Endothelial cell of hepatic sinusoid (primary cell): ENCODE data around the gene IFT52.
"Not testable (repeated sequence)": the region's sequence is repeated elsewhere in the genome, so short reads cannot be mapped to it uniquely, and the experiment has no call there.

Experiments
- in situ Hi-C: cut with HindIII; loops from 2 replicates; pipeline ENCODE4 v1.10.0; 2017; ENCODE audit warnings: low sequenced_read_pairs

IFT52 gene

DNA sequence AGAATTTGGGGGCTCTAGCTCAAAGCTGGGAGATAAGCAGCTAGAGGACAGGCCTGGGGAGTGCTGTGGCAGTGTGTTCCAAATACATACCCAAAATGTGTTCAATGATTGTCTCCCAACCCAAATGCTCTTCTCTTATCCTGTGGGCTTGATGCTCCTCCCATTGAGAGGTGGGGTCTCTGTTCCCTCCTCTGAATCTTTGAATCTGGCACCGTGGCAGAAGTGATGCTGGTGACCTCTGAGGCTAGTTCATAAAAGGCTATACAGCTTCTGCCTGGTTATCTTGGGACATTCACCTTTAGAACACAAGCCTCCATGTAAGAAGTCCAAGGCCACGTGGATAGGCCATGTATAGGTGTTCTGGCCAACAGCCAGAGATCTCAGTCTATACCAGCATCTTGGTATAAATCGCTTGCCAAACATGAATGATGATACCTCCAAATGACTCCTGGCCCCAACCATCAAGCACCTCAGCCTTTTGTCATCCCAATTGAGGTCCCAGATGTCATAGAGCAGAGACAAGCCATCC is 60.3 kb downstream of the IFT52 start:
- in situ Hi-C loops, result no loop called here

DNA sequence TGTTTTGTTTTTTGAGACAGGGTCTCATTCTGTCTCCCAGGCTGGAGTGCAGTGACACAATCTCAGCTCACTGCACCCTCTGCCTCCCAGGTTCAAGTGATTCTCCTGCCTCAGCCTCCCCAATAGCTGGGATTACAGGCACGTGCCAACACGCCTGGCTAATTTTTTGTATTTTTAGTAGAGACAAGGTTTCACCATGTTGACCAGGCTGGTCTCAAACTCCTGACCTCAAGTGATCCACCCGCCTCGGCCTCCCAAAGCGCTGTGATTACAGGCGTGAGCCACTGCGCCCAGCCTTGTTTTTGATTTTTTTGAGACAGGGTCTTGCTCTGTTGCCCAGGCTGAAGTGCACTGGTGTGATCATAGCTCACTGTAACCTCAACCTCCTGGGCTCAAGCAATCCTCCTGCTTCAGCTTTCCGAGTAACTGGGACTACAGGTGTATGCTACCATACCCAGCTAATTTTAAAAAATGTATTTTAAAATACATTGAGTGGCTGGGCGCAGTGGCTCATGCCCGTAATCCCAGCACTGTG is 61.0 kb downstream of the IFT52 start:
- in situ Hi-C loops, result not testable (repeated sequence)

DNA sequence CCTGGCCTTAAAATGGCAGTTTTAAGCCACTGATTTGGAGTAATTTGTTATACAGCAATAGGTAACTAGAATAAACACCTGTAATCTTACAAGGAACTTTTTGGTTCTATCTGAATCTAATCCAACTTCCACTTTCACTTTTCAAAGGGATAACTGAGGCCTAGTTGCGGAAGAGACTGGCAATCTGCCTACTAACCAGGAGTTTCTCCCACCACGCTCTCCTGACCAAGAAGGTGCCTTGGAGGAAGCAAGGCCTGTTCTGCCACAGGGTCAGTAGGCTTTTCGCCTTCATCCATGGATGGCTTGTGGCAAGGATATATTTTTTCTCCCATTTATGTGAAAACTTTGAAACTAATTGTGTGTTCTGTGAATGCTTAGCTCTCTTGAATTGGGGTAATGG is 63.2 kb downstream of the IFT52 start:
- in situ Hi-C loops, result no loop called here

DNA sequence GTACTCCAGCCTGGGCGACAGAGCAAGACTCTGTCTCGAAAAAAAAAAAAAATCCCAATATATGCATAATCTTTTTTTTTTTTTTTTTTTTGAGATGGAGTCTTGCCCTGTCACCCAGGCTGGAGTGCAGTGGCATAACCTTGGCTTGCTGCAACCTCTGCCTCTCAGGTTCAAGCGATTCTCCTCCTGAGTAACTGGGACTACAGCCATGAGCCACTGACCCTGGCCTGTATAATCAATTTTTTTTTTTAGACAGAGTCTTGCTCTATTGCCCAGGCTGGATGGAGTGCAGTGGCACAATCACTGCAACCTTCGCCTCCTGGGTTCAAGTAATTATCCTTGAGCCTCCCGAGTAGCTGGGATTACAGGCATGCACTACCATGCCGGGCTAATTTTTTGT is 64.4 kb downstream of the IFT52 start:
- in situ Hi-C loops, result not testable (repeated sequence)

DNA sequence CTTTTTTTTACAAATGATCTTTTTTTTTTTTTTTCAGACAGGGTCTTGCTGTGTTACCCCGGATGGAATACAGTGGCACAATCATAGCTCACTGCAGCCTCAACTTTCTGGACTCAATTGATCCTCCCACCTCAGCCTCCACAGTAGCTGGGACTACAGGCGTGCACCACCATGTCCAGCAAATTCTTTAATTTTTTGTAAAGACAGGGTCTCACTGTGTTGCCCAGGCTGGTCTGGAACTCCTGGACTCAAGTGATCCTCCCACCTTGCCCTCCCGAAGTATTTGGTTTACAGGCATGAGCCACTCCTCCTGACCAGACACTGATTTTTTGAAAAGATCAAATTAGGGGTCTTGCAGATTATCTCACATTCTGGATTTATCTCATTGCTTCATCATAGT is 65.2 kb downstream of the IFT52 start:
- in situ Hi-C loops, result no loop called here

DNA sequence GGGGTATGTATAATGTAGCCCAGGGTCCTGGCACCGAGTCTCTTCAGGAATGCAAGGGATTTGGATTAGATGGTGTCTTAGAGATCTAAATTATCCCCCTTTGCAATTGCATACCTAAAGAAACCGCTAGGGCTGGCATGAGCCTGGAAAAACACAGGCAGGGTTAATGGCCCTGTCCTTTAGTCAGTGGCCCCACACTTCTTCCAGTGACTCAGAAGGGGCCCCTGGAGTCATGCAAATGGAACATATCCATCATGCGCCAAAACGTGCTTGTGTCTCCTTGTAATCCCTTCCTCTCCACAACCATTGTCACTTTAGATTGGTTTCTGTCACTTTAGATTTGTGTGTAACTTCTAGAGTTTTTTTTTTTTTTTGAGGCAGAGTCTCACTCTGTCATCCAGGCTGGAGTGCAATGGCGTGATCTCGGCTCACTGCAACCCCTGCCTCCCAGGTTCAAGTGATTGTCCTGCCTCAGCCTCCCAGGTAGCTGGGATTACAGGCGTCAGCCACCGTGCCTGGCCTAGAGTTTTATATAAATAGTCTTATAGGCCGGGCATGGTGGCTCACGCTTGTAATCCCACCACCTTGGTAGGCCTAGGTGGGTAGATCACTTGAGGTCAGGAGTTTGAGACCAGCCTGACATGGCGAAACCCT is 67.5 kb downstream of the IFT52 start:
- in situ Hi-C loops, result no loop called here

DNA sequence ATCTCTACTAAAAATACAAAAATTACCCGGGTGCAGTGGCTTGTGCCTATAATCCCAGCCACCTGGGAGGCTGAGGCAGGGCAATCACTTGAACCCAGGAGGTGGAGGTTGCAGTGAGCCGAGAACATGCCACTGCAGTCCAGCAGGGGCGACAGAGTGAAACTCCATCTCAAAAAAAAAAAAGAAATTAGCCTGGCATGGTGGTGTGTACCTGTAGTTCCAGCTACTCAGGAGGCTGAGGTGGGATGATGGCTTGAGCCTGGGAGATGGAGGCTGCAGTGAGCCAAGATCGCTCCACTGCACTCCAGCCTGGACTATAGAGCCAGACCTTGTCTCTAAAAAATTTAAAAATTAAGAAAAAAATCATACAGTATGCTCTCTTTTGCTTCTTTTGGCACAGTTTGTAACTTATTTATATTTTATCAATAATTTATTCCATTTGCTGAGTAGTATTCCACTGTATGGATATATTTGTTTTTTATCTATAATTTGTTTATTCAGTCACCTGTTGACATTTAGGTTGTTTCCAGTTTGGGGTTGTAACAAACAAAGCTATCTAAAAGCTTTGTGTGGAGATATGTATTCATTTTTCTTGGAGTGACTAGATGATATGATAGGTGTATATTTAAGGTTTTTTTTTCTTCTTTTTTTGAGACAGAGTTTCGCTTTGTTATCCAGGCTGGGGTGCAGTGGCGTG is 68.1 kb downstream of the IFT52 start:
- in situ Hi-C loops, result no loop called here

DNA sequence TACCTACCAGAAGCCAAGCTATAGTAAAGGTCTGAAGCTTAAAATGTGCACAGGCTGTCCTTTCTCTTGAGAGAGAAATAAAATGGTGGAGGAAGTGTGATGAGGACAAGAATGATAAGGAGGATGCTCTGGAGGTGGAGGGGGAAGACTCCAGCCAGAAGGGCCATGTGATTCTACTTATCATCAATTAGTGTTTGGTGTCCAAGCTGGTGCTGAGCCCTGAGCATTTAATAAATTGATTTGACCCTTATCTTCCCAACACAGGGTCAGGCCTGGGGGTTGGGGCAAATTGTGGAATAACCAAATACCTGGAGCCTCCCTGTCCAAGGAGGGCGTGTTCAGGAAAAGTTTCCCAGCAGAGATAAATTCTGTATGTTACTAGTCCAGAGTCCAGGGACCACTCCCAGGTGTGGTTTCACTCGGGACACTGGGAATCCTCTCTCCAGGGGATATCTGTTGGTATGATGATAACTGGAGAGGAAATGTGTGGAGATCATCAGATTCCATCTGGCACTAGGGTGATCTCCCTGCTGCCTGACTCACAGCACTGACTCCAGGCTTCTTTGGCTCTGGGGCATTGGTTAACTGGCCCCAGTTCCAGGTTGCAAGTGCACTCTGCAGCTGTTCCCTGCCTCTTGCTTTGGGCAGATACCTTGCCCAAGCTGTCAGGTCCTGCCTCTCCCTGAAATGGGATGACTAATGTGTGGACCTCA is 72.4 kb downstream of the IFT52 start:
- in situ Hi-C loops, result no loop called here

DNA sequence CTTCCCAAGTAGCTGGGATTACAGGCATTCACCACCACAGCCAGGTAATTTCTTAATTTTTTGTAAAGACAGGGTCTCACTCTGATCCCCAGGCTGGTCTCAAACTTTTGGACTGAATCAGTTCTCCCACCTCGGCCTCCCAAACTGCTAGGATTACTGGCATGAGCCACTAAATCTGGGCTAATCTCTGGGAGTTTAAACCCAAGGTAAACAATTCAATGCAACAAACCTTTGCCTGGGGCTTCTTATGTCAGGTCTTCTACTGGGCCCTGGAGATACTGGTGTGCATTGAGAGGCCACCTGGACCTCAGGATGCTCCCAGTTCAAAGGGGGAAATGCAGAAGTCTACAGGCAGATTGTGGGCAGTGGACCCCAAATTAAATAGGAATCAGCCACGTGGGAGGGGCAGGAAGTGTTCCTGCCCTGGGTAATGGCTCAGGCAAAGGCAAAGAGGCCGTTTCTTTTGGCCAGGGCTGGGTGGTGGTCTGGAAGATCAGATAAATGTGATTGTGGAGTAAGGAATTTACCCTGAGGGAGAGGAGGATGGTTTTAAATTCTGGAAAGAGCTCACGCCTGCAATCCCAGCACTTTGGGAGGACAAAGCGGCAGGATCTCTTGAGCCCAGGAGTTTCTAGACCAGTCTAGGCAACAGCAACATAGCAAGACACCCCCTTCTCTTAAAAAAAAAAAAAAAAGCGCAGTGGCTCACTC is 74.9 kb downstream of the IFT52 start:
- in situ Hi-C loops, result no loop called here

DNA sequence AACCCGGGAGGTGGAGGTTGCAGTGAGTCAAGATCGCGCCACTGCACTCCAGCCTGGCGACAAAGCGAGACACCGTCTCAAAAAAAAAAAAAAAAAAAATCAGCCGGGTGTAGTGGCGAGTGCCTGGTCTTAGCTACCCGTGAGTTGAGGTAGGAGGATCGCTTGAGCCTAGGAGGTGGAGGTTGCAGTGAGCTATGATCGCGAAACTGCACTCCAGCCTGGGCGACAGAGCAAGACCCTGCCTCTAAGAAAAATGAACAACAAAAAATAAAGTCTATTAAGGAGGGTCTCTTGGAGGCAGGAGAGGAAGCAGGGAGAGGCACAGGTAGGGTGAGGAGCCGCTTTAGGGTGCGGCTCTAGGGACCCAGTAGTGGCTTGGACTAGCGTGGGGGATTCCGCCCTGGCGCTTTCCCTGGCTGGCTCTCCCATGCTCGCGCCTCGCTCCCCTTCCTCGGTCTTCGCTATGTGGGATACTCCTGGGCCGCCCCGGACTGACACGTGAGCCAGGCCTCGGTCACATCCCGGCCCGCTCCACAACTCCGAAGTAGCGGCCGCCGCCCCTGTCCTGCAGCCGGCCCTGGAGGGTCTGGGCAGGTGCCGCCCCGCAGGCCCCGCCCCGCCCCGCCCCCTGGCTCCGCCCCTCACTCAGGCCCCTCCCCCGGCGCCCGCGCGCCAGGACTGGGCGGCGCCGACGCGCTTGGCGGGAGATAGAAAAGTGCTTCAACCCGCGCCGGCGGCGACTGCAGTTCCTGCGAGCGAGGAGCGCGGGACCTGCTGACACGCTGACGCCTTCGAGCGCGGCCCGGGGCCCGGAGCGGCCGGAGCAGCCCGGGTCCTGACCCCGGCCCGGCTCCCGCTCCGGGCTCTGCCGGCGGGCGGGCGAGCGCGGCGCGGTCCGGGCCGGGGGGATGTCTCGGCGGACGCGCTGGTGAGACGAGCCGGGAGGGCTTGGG is 75.9 kb downstream of the IFT52 start, which contains the start of gene MYBL2:
MYBL2 (plus strand) TSS at position 739 of the 953 bp plus-strand sequence; CDS start at position 909, 170 bp downstream.
- in situ Hi-C loops, result no loop called here

DNA sequence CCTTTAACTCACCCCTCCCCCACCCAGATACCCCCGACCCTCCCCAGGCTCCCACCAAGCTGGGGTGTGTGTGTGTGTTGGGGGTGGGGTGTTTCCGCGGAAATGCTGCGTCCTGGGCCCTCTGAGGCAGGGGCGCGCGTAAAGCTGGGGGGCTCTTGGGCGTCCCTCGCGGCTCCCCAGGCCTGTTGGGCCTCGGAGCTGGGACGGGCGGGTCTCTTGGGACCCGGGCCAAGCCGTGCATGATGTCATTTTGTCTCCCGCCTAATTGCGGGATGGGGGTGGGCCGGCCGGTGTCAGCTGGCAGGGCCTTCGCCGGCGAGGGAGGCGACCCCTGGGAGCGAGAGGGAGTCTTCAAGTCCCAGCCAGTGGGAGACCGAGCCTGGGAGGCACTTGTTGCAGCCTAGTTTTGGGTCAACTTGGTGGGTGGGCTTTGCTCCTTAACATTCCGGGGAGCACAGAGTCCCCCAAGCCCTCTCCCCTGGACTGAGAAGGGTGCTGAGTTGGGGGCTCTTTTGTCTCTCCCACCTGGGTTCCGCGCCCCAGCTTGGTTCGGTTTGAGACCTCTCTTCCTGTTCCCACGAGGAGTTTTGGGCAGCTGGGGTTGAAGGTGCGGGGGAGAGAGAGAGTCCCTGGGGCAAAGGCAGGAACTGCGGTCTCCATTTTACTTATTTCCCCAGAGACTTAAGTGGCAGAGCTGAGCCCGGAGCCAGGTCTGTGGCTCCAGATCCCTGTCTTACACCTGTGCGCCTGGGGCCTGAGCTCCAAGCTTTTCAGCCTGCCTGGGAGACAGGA is 76.8 kb downstream of the IFT52 start:
- in situ Hi-C loops, result no loop called here

DNA sequence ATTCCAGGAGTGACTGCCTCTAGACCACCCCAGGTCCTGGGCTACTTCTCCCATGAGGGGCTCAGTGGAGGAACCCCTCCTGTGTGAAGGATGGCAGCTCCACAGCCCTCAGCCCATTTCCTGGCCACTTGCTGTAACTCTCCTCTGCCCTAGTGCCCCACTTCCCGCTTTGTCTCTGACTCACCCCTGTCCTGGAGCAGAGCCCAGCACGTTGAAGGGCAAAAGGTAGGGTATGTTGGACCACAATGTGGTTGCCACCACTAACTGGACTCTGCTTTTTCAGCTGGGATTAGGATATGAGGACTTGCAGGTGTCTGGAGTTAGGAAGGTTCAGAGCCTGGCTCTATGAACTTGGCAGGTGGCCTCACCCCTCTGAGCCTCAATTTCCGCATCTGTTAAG is 78.6 kb downstream of the IFT52 start:
- in situ Hi-C loops, result no loop called here

DNA sequence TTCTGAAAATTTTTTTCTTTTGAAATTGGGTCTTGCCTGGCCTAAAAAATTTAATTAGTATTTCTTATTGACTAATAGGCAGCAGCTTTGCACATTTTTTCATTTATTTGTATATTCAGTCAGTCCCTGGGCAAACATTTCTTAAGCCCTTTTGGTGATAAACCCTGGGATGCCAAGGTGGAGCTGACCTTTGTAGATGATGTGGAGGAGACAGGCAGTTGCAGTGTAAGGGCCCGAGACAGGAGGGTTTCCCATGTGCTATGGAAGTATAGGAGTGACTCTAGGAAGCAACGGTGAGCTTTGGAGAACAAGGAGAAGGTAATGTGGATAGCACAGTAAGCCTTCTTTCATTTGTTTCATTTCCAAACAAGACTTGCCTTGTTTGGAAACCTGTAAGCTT is 79.7 kb downstream of the IFT52 start:
- in situ Hi-C loops, result no loop called here

DNA sequence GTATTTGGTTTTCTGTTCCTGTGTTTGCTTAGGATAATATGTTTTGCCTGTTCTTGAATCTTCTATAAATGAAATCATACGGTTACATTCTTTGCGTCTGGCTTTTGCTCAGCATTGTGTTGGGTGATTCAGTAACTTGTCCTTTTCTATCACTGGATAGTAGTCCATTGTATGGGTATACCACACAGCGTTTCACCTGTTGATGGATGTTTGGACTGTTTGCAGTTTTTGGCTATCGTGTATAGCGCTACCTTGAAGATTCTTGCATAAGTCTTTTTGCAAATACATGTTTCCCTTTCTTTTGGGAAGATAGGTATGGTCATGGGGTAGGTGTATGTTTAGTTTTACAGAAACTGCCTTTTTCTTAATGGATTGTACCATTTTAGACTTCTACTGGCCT is 85.6 kb downstream of the IFT52 start:
- in situ Hi-C loops, result no loop called here

DNA sequence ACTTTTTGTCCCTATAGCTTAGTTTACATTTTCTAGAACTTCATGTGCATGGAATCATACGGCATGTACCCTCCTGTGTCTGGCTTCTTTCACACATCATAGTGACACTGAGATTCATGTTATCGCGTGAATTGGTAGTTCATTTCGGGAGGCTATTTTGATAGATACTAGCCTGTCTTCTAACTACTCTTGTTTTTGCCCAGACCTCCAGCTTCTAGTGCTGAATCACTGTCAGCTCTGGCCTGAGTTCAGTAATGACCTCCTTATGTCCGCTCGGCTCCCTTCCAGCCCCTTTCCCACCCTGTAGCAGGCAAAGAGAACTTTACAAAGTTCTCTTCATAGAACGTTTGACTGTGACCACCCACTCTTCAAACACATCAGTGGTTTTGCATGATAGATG is 90.2 kb downstream of the IFT52 start:
- in situ Hi-C loops, result no loop called here

DNA sequence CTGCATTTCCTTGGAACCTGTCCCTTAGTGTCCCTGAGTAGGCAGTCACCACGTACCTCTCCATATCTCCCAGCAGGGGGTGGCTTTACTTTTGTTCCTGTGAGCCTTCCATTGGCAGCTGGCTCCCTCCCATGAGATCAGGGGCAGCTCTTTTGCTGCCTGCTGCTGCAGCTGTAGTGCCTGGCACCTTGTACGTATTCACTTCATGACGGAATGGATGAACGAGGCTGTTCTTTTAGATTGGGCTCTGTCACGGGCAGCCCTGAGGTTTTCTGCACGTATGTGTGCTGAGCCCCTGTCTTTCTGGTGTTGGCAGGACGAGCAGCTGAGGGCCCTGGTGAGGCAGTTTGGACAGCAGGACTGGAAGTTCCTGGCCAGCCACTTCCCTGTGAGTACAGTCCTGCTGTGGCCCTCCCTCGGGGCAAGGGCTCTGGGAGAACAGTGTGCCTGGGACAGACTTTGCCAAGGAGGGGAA is 90.8 kb downstream of the IFT52 start:
- in situ Hi-C loops, result no loop called here

DNA sequence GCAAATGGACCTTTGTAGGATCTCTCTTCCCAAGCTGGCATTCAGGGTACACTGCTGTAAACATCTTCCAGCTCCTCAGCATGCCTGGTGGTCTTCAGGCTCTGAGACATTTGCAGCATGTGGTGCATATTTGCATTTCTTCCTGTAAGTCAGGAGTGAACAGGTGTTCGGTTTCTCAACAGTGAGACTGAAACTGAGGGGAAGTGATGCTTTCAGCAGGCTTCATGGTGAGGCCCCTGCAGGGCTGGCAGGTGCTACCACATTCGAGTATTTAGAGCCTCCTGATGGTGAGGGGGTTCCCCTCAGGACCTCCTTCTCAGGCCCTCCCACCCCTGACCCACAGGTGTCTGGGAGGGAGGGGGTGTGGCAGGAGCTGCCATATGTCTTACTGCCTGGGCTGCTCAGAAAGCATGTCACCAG is 91.3 kb downstream of the IFT52 start:
- in situ Hi-C loops, result no loop called here

DNA sequence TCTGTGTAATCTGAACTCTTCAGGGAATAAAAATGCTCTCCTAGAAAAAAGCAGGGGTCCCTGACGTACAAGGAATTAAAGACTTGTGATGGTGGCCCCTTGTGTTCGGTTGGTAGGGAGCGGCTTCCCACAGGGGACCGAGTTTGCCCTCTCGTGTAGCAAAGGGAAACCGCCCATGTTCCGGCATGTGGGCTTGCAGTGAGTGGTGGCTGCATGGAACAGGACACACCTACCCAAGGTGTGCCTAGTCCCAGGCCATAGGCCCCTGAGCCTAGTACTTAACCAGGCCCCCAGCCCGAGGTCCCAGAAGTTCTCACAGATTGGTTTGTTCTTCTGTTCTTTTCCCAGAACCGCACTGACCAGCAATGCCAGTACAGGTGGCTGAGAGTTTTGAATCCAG is 91.7 kb downstream of the IFT52 start:
- in situ Hi-C loops, result no loop called here

DNA sequence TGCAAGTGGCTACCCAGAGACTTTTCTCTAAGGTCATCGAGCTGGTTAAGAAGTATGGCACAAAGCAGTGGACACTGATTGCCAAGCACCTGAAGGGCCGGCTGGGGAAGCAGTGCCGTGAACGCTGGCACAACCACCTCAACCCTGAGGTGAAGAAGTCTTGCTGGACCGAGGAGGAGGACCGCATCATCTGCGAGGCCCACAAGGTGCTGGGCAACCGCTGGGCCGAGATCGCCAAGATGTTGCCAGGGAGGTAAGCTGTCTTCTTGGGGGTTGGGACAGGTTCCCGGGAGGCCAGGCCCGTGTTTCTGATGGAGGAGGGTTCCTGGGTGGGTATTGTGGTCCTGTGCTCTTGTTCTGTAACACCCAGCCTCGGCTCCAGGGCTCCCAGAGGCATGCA is 96.1 kb downstream of the IFT52 start:
- in situ Hi-C loops, result no loop called here
